ENCODE data around the gene UBE2E1.

Gene UBE2E1

GRCh38 chr3:23843869-23844268, 38.1 kb downstream of the UBE2E1 start:
- TF ChIP-seq CEBPB (IDR thresholded peaks at IDR 0.05) (no peak), USF1 (IDR thresholded peaks at IDR 0.05) (no peak), MAX (IDR thresholded peaks at IDR 0.05) (no peak), TAF1 (IDR thresholded peaks at IDR 0.05; ENCODE audit: low read depth) (no peak), REST (IDR thresholded peaks at IDR 0.05; ENCODE audit: low read depth) (no peak), EGR1 (IDR thresholded peaks at IDR 0.05) (no peak), YY1 (IDR thresholded peaks at IDR 0.05; ENCODE audit: low read depth) (no peak), CREB1 (IDR thresholded peaks at IDR 0.05; ENCODE audit: low read depth) (no peak), RAD21 (IDR thresholded peaks at IDR 0.05; ENCODE audit: low read depth) (no peak), NFIC (IDR thresholded peaks at IDR 0.05) (no peak), TEAD4 (IDR thresholded peaks at IDR 0.05) (no peak), FOXM1 (IDR thresholded peaks at IDR 0.05; ENCODE audit: borderline replicate concordance, low read depth) (no peak), EP300 (IDR thresholded peaks at IDR 0.05; ENCODE audit: borderline replicate concordance) (no peak), ZBTB7A (IDR thresholded peaks at IDR 0.05; ENCODE audit: low read depth) (no peak), TCF12 (IDR thresholded peaks at IDR 0.05; ENCODE audit: low read depth) (no peak)

DNA sequence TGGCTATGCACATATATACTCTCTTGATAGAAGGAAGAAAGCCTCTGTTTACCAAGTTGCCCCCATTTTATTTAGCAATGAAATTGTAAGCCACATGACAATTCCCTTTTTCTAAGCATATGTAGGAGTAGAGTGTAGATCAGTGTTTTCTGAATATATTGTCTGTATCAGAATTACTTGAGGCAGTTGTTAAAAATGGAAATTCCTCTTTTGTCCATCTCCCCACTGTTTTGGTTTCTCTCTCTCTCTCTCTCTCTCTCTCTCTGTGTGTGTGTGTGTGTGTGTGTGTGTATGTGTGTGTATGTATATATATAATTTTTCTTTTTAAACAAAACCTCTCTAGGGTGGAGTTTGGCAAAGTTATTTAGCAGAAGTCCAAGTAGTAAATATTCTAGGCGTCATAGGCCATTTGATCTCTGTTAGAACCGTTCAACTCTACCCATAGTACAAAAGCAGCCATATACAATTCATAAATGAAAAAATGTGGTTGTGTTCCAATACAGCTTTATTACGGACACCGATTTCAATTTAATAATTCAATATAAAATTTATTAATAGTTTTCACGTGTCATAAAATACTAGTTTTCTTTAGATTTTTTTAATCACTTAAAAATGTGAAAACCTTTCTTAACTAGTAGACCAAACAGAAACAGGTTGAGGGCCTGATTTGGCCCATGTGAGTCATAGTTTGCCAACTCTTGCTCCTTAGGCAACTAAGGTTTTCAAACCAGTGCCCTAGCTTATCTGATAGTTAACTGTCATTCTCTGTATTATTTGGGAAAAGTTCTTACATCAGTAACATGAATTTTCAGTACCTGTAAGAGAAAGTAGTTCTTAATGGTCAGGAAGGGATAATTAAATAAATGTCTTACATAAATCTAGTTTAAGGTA, 39.8 kb downstream of the UBE2E1 start:
- TF ChIP-seq CREB1 (IDR thresholded peaks at IDR 0.05; ENCODE audit: low read depth) = no peak
- no peak for TF ChIP-seq RAD21 (IDR thresholded peaks at IDR 0.05; ENCODE audit: low read depth)
- no peak for TF ChIP-seq EP300 (IDR thresholded peaks at IDR 0.05; ENCODE audit: borderline replicate concordance)
- TF ChIP-seq REST (IDR thresholded peaks at IDR 0.05; ENCODE audit: low read depth) = no peak
- TF ChIP-seq FOXM1 (IDR thresholded peaks at IDR 0.05; ENCODE audit: borderline replicate concordance, low read depth) = no peak
- no peak for TF ChIP-seq EGR1 (IDR thresholded peaks at IDR 0.05)
- no peak for TF ChIP-seq YY1 (IDR thresholded peaks at IDR 0.05; ENCODE audit: low read depth)
- no peak for TF ChIP-seq TCF12 (IDR thresholded peaks at IDR 0.05; ENCODE audit: low read depth)
- TF ChIP-seq TAF1 (IDR thresholded peaks at IDR 0.05; ENCODE audit: low read depth) = no peak
- TF ChIP-seq NFIC (IDR thresholded peaks at IDR 0.05) = no peak
- TF ChIP-seq CEBPB (IDR thresholded peaks at IDR 0.05) = no peak
- TF ChIP-seq MAX (IDR thresholded peaks at IDR 0.05) = no peak
- no peak for TF ChIP-seq ZBTB7A (IDR thresholded peaks at IDR 0.05; ENCODE audit: low read depth)

DNA sequence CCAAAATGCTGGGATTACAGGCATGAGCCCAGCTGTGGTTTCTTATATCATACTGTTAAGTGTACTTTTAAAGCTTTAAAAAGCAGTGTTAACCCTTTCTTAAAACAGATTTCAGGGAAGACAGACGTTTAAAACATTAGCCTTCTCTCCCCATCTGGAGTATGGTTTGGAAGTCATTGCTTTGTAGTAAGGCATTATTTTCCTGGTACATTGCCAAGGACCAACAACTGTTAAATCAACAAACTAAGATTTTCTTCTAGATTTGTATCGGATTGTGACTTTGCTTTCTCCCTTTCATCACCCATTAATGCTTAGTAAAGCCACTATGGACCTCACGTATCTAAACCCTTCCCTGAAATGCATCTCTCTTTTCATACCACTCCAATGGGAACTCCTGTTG, 50.5 kb downstream of the UBE2E1 start:
- TF ChIP-seq MAX (IDR thresholded peaks at IDR 0.05) (no peak), YY1 (IDR thresholded peaks at IDR 0.05; ENCODE audit: low read depth) (no peak), FOXM1 (IDR thresholded peaks at IDR 0.05; ENCODE audit: borderline replicate concordance, low read depth) (no peak), TEAD4 (IDR thresholded peaks at IDR 0.05) (no peak), EGR1 (IDR thresholded peaks at IDR 0.05) (no peak), REST (IDR thresholded peaks at IDR 0.05; ENCODE audit: low read depth) (no peak), TAF1 (IDR thresholded peaks at IDR 0.05; ENCODE audit: low read depth) (no peak), RAD21 (IDR thresholded peaks at IDR 0.05; ENCODE audit: low read depth) (no peak), ZBTB7A (IDR thresholded peaks at IDR 0.05; ENCODE audit: low read depth) (no peak), CREB1 (IDR thresholded peaks at IDR 0.05; ENCODE audit: low read depth) (no peak), CEBPB (IDR thresholded peaks at IDR 0.05) (no peak), USF1 (IDR thresholded peaks at IDR 0.05) (no peak), TCF12 (IDR thresholded peaks at IDR 0.05; ENCODE audit: low read depth) (no peak), EP300 (IDR thresholded peaks at IDR 0.05; ENCODE audit: borderline replicate concordance) (no peak), NFIC (IDR thresholded peaks at IDR 0.05) (no peak)

All from Ishikawa (cell line).